Measurements from ENCODE around the gene PADI6.

Gene PADI6

GRCh38 chr1:17356387-17357026 lies 15.5 kb upstream of the PADI6 start:
- DNase-seq (ENCODE audit: low spot score) (no peak), FAIRE-seq (no peak)

- FAIRE-seq (no peak), DNase-seq (ENCODE audit: low spot score) (no peak)
These were observed 13.4 kb upstream of the PADI6 start for GRCh38 chr1:17358557-17358956.

- DNase-seq (ENCODE audit: low spot score) (no peak), FAIRE-seq (no peak)
These were observed 13.0 kb upstream of the PADI6 start for GRCh38 chr1:17359031-17359430.

GRCh38 chr1:17359808-17360207 lies 12.2 kb upstream of the PADI6 start:
- DNase-seq (ENCODE audit: low spot score) (no peak), FAIRE-seq (no peak)

GRCh38 chr1:17360272-17360956 lies 11.6 kb upstream of the PADI6 start:
- no peak for DNase-seq (ENCODE audit: low spot score)
- FAIRE-seq, result no peak

GRCh38 chr1:17361687-17362086 lies 10.3 kb upstream of the PADI6 start:
- FAIRE-seq (no peak), DNase-seq (ENCODE audit: low spot score) (no peak)

- DNase-seq (ENCODE audit: low spot score), result no peak
- no peak for FAIRE-seq
These were observed 8.6 kb upstream of the PADI6 start for GRCh38 chr1:17363351-17363750.

- DNase-seq (ENCODE audit: low spot score) (no peak), FAIRE-seq (no peak)
These were observed 8.2 kb upstream of the PADI6 start for GRCh38 chr1:17363771-17364170.

GRCh38 chr1:17365293-17365692 lies 6.7 kb upstream of the PADI6 start:
- DNase-seq (ENCODE audit: low spot score) (no peak), FAIRE-seq (no peak)

- FAIRE-seq (no peak), DNase-seq (ENCODE audit: low spot score) (peak; percentile 59)
These were observed 2.5 kb upstream of the PADI6 start for GRCh38 chr1:17369466-17369865.

GRCh38 chr1:17370618-17371017 lies 1.4 kb upstream of the PADI6 start:
- FAIRE-seq (no peak), DNase-seq (ENCODE audit: low spot score) (peak; percentile 33)

- DNase-seq (ENCODE audit: low spot score) (no peak), FAIRE-seq (no peak)
These were observed 959 bp downstream of the PADI6 start for GRCh38 chr1:17372955-17373354.

GRCh38 chr1:17375651-17376050 lies 3.7 kb downstream of the PADI6 start:
- DNase-seq (ENCODE audit: low spot score) (no peak), FAIRE-seq (no peak)

GRCh38 chr1:17377325-17377953 lies 5.4 kb downstream of the PADI6 start:
- DNase-seq (ENCODE audit: low spot score), result no peak
- no peak for FAIRE-seq

GRCh38 chr1:17381161-17381560 lies 9.2 kb downstream of the PADI6 start:
- no peak for DNase-seq (ENCODE audit: low spot score)
- FAIRE-seq, result no peak

- DNase-seq (ENCODE audit: low spot score) (no peak), FAIRE-seq (no peak)
These were observed 20.3 kb downstream of the PADI6 start for GRCh38 chr1:17392199-17392740.

GRCh38 chr1:17393230-17393629 lies 21.2 kb downstream of the PADI6 start:
- FAIRE-seq, result no peak
- no peak for DNase-seq (ENCODE audit: low spot score)

- no peak for DNase-seq (ENCODE audit: low spot score)
- FAIRE-seq, result no peak
These were observed 26.1 kb downstream of the PADI6 start for GRCh38 chr1:17397910-17398695.

GRCh38 chr1:17400725-17401341 lies 28.8 kb downstream of the PADI6 start:
- DNase-seq (ENCODE audit: low spot score) (no peak), FAIRE-seq (no peak)

- DNase-seq (ENCODE audit: low spot score), result no peak
- FAIRE-seq, result no peak
These were observed 29.8 kb downstream of the PADI6 start for GRCh38 chr1:17401841-17402240.

GRCh38 chr1:17403081-17403480 lies 31.1 kb downstream of the PADI6 start:
- DNase-seq (ENCODE audit: low spot score) (no peak), FAIRE-seq (no peak)

Data from RCC 7860 (cell line).